ENCODE data around the gene B4GALT7.
A peak's percentile ranks its signal among the peaks of the same experiment; 100 is the strongest.

Gene B4GALT7, protein sequence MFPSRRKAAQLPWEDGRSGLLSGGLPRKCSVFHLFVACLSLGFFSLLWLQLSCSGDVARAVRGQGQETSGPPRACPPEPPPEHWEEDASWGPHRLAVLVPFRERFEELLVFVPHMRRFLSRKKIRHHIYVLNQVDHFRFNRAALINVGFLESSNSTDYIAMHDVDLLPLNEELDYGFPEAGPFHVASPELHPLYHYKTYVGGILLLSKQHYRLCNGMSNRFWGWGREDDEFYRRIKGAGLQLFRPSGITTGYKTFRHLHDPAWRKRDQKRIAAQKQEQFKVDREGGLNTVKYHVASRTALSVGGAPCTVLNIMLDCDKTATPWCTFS

DNA sequence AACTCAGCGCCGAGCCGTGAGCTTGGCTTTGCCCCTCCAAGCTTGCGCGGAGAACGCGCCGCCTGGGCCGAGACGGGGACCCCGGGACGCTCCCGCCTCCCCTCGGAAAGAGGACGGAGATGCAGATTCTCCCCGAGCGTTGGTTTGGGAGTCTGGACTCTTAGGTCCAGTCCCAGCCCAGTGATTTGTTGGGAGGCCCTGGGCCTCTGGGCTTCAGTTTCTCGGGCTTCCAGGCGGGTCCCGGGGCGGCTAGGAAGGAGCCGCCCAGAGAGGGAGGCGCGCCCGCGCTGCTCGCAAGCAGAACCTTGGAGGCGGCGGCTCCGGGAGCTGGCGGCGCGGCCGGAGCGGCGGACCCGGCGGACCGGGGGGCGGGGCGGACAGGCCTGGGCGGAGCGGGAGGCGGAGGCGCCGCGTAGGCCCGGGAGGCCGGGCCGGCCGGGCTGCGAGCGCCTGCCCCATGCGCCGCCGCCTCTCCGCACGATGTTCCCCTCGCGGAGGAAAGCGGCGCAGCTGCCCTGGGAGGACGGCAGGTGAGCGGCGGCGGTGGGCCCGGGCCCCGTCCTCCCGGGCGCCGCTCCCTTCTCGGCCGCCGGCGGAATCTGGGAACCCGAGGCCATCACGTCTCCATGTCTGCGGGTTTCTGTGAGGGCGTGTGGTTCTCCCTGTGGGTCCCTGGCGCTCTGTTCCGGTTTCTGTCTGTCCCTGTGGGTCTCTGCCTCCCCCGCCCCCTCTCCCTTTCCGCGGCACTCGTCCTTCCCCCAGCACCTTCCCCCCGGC is at the start of gene B4GALT7:
B4GALT7 (plus strand) TSS at position 402 of the 777 bp plus-strand sequence; CDS start at position 481, 79 bp downstream.
- TF ChIP-seq, protein P1, sequence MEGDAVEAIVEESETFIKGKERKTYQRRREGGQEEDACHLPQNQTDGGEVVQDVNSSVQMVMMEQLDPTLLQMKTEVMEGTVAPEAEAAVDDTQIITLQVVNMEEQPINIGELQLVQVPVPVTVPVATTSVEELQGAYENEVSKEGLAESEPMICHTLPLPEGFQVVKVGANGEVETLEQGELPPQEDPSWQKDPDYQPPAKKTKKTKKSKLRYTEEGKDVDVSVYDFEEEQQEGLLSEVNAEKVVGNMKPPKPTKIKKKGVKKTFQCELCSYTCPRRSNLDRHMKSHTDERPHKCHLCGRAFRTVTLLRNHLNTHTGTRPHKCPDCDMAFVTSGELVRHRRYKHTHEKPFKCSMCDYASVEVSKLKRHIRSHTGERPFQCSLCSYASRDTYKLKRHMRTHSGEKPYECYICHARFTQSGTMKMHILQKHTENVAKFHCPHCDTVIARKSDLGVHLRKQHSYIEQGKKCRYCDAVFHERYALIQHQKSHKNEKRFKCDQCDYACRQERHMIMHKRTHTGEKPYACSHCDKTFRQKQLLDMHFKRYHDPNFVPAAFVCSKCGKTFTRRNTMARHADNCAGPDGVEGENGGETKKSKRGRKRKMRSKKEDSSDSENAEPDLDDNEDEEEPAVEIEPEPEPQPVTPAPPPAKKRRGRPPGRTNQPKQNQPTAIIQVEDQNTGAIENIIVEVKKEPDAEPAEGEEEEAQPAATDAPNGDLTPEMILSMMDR (IDR thresholded peaks at IDR 0.05; ENCODE audit: insufficient read depth, low read length, missing control alignments): no peak
- DNase-seq (ENCODE audit: low read depth, low spot score): no peak
- CTCF ChIA-PET: interaction anchor here (0.6 to 2.3 kb wide), 5 partner anchors 7 to 39 kb away, joined by 3 to 7 read pairs (median 4); no protein-coding TSS in a partner anchor
- POLR2A ChIA-PET: interaction anchor here (1.2 to 2.2 kb wide), 3 partner anchors 8 to 62 kb away, joined by 5 to 15 read pairs (median 10); partner anchors contain the start of gene TMED9
- peak within 1 kb of the TSS; percentile 80 for H3K4me3 ChIP-seq (ENCODE audit: low read depth, low read length)

DNA sequence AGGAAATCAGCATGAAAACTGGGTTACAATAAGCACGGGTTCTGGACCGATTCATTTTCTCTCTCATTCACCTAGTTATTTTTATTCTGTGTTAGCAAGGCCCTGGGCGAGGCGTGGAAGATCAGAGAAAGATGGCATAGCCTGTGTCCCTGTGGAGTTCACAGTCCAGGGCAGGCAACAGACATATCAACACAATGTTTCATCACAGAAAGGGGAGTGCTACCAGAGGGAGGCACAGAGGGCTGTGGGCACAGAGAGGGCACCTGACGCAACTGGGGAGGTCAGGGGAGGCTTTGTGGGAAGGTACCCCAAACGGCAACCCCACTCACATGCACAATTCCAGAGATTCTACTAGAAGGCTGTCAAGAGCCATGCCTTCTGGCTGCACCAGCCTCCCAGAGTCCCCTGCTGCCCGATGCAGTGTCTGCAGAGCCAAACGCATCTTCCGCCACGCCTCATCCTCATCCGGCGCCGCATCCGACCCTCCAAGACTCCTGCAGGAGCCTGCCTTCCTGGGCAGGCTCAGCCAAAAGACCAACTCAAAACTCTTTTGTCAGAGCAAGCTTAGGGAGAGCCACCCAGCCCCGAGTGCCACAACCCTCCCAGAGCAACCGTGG is 47.0 kb upstream of the B4GALT7 start:
- TF ChIP-seq, protein P1 (IDR thresholded peaks at IDR 0.05; ENCODE audit: insufficient read depth, low read length, missing control alignments): no peak
- ChIA-PET CTCF (interaction anchor here (1.0 to 1.4 kb wide), 2 partner anchors 9 to 56 kb away, joined by 4 to 5 read pairs; no protein-coding TSS in a partner anchor), POLR2A (interaction anchor here (1.0 to 1.3 kb wide), 2 partner anchors 56 to 58 kb away, joined by 5 to 6 read pairs; partner anchors contain the start of gene PDLIM7)
- no peak for DNase-seq (ENCODE audit: low read depth, low spot score)
- peak overlapping the region; percentile 85 for H3K4me3 ChIP-seq (ENCODE audit: low read depth, low read length)

DNA sequence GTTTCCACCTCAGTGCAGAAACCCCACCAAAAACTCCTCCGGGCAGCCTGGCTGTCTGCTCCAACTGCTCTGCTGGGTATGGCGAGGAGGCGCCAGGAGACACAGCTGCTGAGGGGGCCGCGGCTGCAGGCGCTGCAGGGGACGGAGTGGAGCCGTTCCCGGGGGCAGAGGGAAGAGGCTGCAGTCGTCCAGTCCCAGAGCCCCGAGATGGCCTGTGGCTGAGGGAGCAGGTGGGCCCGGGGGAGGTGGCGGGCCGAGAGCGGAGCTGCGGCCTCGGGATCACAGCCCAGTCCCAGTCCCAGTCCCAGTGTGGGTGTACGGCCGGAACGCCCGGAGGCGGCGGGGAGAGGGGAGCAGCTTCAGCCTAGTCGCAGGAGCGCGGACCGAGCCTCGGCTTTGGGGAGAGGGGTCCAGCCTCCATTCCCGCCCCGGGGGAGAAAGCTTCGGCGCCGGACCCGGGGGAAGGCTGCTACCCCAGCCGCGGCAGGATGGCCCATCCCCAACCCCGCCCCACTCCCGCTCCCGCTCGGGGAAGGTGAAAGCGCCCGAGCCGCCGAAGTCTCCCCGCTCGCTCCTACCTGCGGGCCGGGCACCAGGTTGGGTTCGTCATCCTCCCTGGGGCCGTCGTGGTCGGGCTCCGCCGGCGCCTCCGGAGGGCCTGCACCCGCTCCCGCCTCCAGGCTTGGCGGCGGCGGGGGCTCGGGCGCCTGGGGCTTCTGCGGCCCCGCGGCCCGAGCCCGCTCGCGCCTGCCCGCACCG is 46.1 kb upstream of the B4GALT7 start:
- TF ChIP-seq, protein P1 (IDR thresholded peaks at IDR 0.05; ENCODE audit: insufficient read depth, low read length, missing control alignments): no peak
- H3K4me3 ChIP-seq (ENCODE audit: low read depth, low read length): peak overlapping the region; percentile 85
- no peak for DNase-seq (ENCODE audit: low read depth, low spot score)
- ChIA-PET POLR2A (interaction anchor here (1.0 to 1.3 kb wide), 2 partner anchors 56 to 59 kb away, joined by 5 to 6 read pairs; partner anchors contain the start of gene PDLIM7), CTCF (interaction anchor here (0.9 kb wide), 1 partner anchor 151 kb away, joined by 3 read pairs; no protein-coding TSS in a partner anchor)

DNA sequence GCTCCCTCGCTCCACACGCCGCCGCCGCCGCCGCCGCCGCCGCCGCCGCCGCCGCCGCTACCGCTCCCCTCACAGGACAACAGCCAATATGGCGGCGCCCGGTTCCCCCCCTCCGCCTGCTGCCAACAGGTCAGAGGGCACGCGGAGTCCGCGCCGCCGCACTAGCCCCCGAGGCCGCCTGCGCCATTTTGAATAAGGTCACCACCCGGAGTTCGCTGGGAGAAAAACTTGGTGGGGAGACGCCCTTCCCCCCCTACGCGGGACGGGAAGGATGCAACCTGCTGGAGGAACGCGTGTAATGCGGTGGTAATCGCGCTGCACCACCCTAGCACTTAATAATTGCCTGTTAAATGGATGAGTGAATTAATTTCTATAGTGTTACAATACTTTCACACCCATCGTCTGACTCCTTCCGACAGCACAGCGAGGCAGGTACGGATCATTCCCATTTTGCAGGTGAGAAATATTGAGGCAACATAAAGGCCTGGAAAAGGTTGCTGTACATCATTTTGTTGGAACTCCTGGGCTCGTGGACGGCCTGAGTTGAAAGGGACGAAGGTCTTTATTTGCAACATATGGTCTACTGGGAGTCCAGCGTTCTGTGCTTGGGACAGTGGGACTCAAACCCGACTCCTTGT is 45.3 kb upstream of the B4GALT7 start, which contains the start of gene FAM193B:
FAM193B (minus strand) TSS at position 90 of the 638 bp plus-strand sequence. CDS start 105 bp downstream, outside the sequence.
- H3K4me3 ChIP-seq (ENCODE audit: low read depth, low read length): peak within 1 kb of the TSS; percentile 85
- CTCF ChIA-PET: no interaction called here
- POLR2A ChIA-PET: no interaction called here
- TF ChIP-seq, protein P1 (IDR thresholded peaks at IDR 0.05; ENCODE audit: insufficient read depth, low read length, missing control alignments): peak; percentile 22
- no peak for DNase-seq (ENCODE audit: low read depth, low spot score)

DNA sequence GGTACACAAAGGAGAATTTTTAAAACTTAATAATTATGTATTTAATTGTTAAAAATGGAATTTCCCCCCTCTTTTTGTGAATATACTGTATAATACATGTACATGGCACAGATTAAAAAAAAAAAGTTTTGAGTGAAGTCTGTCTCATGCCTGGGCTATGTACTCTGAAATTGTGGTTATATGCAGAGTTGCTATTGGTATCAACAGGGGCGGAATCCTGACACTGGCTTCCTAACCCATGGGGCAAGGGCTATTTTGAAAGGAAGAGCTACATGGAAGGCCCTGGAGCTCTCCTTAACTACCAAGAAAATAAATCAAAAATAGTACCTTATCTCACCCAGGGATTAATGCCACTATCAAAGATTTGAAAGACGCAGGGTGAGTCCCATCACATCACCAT is 44.7 kb upstream of the B4GALT7 start:
- no peak overlapping the region for H3K4me3 ChIP-seq (ENCODE audit: low read depth, low read length)
- CTCF ChIA-PET: no interaction called here
- TF ChIP-seq, protein P1 (IDR thresholded peaks at IDR 0.05; ENCODE audit: insufficient read depth, low read length, missing control alignments): no peak
- POLR2A ChIA-PET: no interaction called here
- DNase-seq (ENCODE audit: low read depth, low spot score): no peak

Data from AG04449 (cell line).